Measurements from ENCODE around the gene BMF.

Gene BMF

DNA sequence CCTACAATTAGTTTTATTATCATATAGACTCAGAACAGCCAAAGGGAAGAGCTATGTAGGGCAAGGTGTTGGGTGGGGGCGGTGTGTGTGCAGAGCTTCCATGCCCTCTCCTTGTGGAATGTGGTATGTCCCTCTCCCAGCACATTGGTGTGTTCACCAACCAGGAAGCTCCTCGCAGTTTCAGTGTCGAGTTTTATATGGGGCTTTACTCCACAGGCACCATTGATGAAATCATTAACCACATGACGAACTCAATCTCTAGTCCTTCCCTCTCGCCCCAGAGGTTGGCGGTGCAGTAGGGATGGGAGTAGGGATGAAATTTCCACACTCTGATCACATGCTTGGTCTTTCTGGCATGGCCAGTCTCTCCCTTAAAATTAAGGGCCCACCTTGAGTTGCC lies 56.1 kb downstream of the BMF start:
- H3K27ac ChIP-seq: no peak overlapping the region
- TF ChIP-seq CTCF (conservative IDR thresholded peaks at IDR 0.05): no peak

- no peak overlapping the region for H3K27ac ChIP-seq
- TF ChIP-seq CTCF (conservative IDR thresholded peaks at IDR 0.05): no peak
Measured at GRCh38 chr15:40051616-40052415, 56.9 kb downstream of the BMF start.

GRCh38 chr15:40050788-40051470 lies 57.8 kb downstream of the BMF start:
- no peak overlapping the region for H3K27ac ChIP-seq
- TF ChIP-seq CTCF (conservative IDR thresholded peaks at IDR 0.05): no peak

- H3K27ac ChIP-seq: no peak overlapping the region
- no peak for TF ChIP-seq CTCF (conservative IDR thresholded peaks at IDR 0.05)
Measured at GRCh38 chr15:40048926-40049475, 59.7 kb downstream of the BMF start.

GRCh38 chr15:40048211-40048792 lies 60.4 kb downstream of the BMF start:
- H3K27ac ChIP-seq: no peak overlapping the region

GRCh38 chr15:40047415-40048210 lies 61.1 kb downstream of the BMF start:
- no peak overlapping the region for H3K27ac ChIP-seq
- no peak for TF ChIP-seq CTCF (conservative IDR thresholded peaks at IDR 0.05)

More at GRCh38 chr15:40048211-40048792, 60.4 kb downstream of the BMF start:
- TF ChIP-seq CTCF (conservative IDR thresholded peaks at IDR 0.05): no peak
